ENCODE results near the gene GJA3.

DNA sequence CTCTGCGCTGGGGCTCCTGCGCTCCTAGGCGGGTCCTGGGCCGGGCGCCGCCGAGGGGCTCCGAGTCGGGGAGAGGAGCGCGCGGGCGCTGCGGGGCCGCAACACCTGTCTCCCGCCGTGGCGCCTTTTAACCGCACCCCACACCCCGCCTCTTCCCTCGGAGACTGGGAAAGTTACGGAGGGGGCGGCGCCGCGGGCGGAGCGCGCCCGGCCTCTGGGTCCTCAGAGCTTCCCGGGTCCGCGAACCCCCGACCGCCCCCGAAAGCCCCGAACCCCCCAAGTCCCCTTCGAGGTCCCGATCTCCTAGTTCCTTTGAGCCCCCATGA lies 31.9 kb upstream of the GJA3 start, which contains the start of gene GJB2:
- TF ChIP-seq CTCF (IDR thresholded peaks at IDR 0.05 in 4 of 5, conservative IDR thresholded peaks at IDR 0.05 in 1 of 5) (no peak), POLR2A (IDR thresholded peaks at IDR 0.05) (no peak)
